ENCODE measurements around the gene CNTN4. TPM values are rescaled to one million over a fixed set of nuclear protein-coding genes. Genes with fewer than 3 reads are reported as not detected.

Gene CNTN4
- total RNA-seq, 1 donor from 2014 or later = 0.79 TPM

- DNase-seq (ENCODE audit: low read depth) (no peak), FAIRE-seq (no peak)
- no peak for TF ChIP-seq CTCF (IDR thresholded peaks at IDR 0.05; ENCODE audit: insufficient read depth, low read length, severe bottlenecking)
These were observed 752.0 kb downstream of the CNTN4 start for GRCh38 chr3:2850701-2851100.

GRCh38 chr3:2851361-2851760, 752.7 kb downstream of the CNTN4 start:
- Histone ChIP-seq H3K27me3 (ENCODE audit: control insufficient read depth, insufficient read depth, low read length) (no peaks in the 10 kb centered on the region), H3K36me3 (ENCODE audit: control insufficient read depth, insufficient read depth, low read length) (no peaks in the 10 kb centered on the region), H3K4me3 (ENCODE audit: low read depth, low read length) (no peak overlapping the region)
- TF ChIP-seq CTCF (IDR thresholded peaks at IDR 0.05; ENCODE audit: insufficient read depth, low read length, severe bottlenecking) = no peak
- DNase-seq (ENCODE audit: low read depth) = no peak
- FAIRE-seq = no peak

More at GRCh38 chr3:2850701-2851100, 752.0 kb downstream of the CNTN4 start:
- Histone ChIP-seq H3K4me3 (ENCODE audit: low read depth, low read length) (no peak overlapping the region), H3K36me3 (ENCODE audit: control insufficient read depth, insufficient read depth, low read length) (no peaks in the 10 kb centered on the region), H3K27me3 (ENCODE audit: control insufficient read depth, insufficient read depth, low read length) (no peaks in the 10 kb centered on the region)

- no peak for TF ChIP-seq CTCF (IDR thresholded peaks at IDR 0.05; ENCODE audit: insufficient read depth, low read length, severe bottlenecking)
- H3K4me3 ChIP-seq (ENCODE audit: low read depth, low read length) = no peak overlapping the region
- H3K36me3 ChIP-seq (ENCODE audit: control insufficient read depth, insufficient read depth, low read length) = no peaks in the 10 kb centered on the region
- H3K27me3 ChIP-seq (ENCODE audit: control insufficient read depth, insufficient read depth, low read length) = no peaks in the 10 kb centered on the region
- no peak for FAIRE-seq
- DNase-seq (ENCODE audit: low read depth) = no peak
These were observed 753.2 kb downstream of the CNTN4 start for GRCh38 chr3:2851835-2852234.

GRCh38 chr3:2853651-2854050, 755.0 kb downstream of the CNTN4 start:
- no peak for DNase-seq (ENCODE audit: low read depth)
- no peak for TF ChIP-seq CTCF (IDR thresholded peaks at IDR 0.05; ENCODE audit: insufficient read depth, low read length, severe bottlenecking)
- Histone ChIP-seq H3K27me3 (ENCODE audit: control insufficient read depth, insufficient read depth, low read length) (no peaks in the 10 kb centered on the region), H3K4me3 (ENCODE audit: low read depth, low read length) (no peak overlapping the region), H3K36me3 (ENCODE audit: control insufficient read depth, insufficient read depth, low read length) (no peaks in the 10 kb centered on the region)
- no peak for FAIRE-seq

GRCh38 chr3:2856138-2857133, 757.8 kb downstream of the CNTN4 start:
- Histone ChIP-seq H3K4me3 (ENCODE audit: low read depth, low read length) (no peak overlapping the region), H3K27me3 (ENCODE audit: control insufficient read depth, insufficient read depth, low read length) (no peaks in the 10 kb centered on the region), H3K36me3 (ENCODE audit: control insufficient read depth, insufficient read depth, low read length) (no peaks in the 10 kb centered on the region)
- no peak for FAIRE-seq
- no peak for TF ChIP-seq CTCF (IDR thresholded peaks at IDR 0.05; ENCODE audit: insufficient read depth, low read length, severe bottlenecking)
- no peak for DNase-seq (ENCODE audit: low read depth)

Data from bronchial epithelial cell (primary cell).